SK-N-SH treated with all-trans-retinoic acid at 6 μM for 48 hours (cell line): ENCODE results near the gene STAB2.

Experiments
- ARNTL ChIP-seq: fragments of 450-650 bp; formaldehyde crosslinking; IDR thresholded peaks from 2 replicates; pipeline ENCODE4 v1.5.0; 2020; ENCODE audit warnings: low read depth, mild to moderate bottlenecking, moderate library complexity, borderline replicate concordance
- CSRNP3 ChIP-seq: fragments of 250-450 bp; sonication (Bioruptor Pico); IDR thresholded peaks from 2 replicates; pipeline ENCODE4 v1.5.1; 2021; ENCODE audit warnings: mild to moderate bottlenecking, moderate library complexity
- GLIS3 ChIP-seq: fragments of 250-450 bp; sonication (Bioruptor Pico); IDR thresholded peaks from 2 replicates; pipeline ENCODE4 v1.5.0; 2020; ENCODE audit warnings: mild to moderate bottlenecking, moderate library complexity
- PATZ1 ChIP-seq: fragments of 250-450 bp; sonication (Bioruptor Pico); IDR thresholded peaks from 2 replicates; pipeline ENCODE4 v1.8.0; 2020; ENCODE audit warnings: mild to moderate bottlenecking, moderate library complexity, borderline replicate concordance
- RARB ChIP-seq: fragments of 250-450 bp; sonication (Bioruptor Pico); IDR thresholded peaks from 2 replicates; pipeline ENCODE4 v1.8.0; 2021; ENCODE audit warnings: mild to moderate bottlenecking, moderate library complexity
- SNAI2 ChIP-seq: fragments of 250-450 bp; sonication (Bioruptor Pico); IDR thresholded peaks from 2 replicates; pipeline ENCODE4 v1.5.0; 2020; ENCODE audit warnings: mild to moderate bottlenecking, moderate library complexity
- TCF4 ChIP-seq: fragments of 250-450 bp; sonication (Bioruptor Pico); IDR thresholded peaks from 2 replicates; pipeline ENCODE4 v1.8.0; 2021; ENCODE audit warnings: mild to moderate bottlenecking, moderate library complexity, borderline replicate concordance
- TOX ChIP-seq: fragments of 250-450 bp; sonication (Bioruptor Pico); IDR thresholded peaks from 2 replicates; pipeline ENCODE4 v1.8.0; 2021; ENCODE audit warnings: mild to moderate bottlenecking, moderate library complexity, borderline replicate concordance
- ZC3H10 ChIP-seq: fragments of 250-450 bp; sonication (Bioruptor Pico); IDR thresholded peaks from 2 replicates; pipeline ENCODE4 v1.5.1; 2021; ENCODE audit warnings: mild to moderate bottlenecking, moderate library complexity
- ZFP3 ChIP-seq: fragments of 250-450 bp; sonication (Bioruptor Pico); IDR thresholded peaks from 2 replicates; pipeline ENCODE4 v1.5.0; 2020; ENCODE audit warnings: mild to moderate bottlenecking, moderate library complexity
- ZFP30 ChIP-seq: fragments of 450-650 bp; formaldehyde crosslinking; IDR thresholded peaks from 2 replicates; pipeline ENCODE4 v1.5.0; 2022; ENCODE audit warnings: mild to moderate bottlenecking, moderate library complexity
- ZNF70 ChIP-seq: fragments of 450-650 bp; formaldehyde crosslinking; IDR thresholded peaks from 2 replicates; pipeline ENCODE4 v1.5.0; 2020; ENCODE audit warnings: mild to moderate bottlenecking, moderate library complexity
- ZNF8 ChIP-seq: fragments of 450-650 bp; formaldehyde crosslinking; IDR thresholded peaks from 2 replicates; pipeline ENCODE4 v1.5.0; 2020; ENCODE audit warnings: mild to moderate bottlenecking, moderate library complexity
- TF ChIP-seq, protein P1 (sequence below): fragments of 250-450 bp; sonication (Bioruptor Pico); IDR thresholded peaks from 2 replicates; pipeline ENCODE4 v1.5.1; 2020; ENCODE audit warnings: low read depth, mild to moderate bottlenecking, moderate library complexity

GRCh38 chr12:103640410-103640809 lies 53.3 kb downstream of the STAB2 start:
- TF ChIP-seq GLIS3 (no peak), PATZ1 (no peak), ZFP3 (no peak), SNAI2 (CRISPR knock-in tag) (no peak), ZNF70 (CRISPR knock-in tag) (no peak), ARNTL (CRISPR knock-in tag) (no peak), ZNF8 (CRISPR knock-in tag) (no peak), ZFP30 (CRISPR knock-in tag) (no peak), TCF4 (CRISPR knock-in tag) (no peak), ZC3H10 (no peak), TOX (CRISPR knock-in tag) (no peak), CSRNP3 (CRISPR knock-in tag) (no peak), RARB (CRISPR knock-in tag) (no peak)
- TF ChIP-seq, protein P1, sequence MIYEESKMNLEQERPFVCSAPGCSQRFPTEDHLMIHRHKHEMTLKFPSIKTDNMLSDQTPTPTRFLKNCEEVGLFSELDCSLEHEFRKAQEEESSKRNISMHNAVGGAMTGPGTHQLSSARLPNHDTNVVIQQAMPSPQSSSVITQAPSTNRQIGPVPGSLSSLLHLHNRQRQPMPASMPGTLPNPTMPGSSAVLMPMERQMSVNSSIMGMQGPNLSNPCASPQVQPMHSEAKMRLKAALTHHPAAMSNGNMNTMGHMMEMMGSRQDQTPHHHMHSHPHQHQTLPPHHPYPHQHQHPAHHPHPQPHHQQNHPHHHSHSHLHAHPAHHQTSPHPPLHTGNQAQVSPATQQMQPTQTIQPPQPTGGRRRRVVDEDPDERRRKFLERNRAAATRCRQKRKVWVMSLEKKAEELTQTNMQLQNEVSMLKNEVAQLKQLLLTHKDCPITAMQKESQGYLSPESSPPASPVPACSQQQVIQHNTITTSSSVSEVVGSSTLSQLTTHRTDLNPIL: no peak
